Measurements from ENCODE around the gene POU1F1.

The POU1F1 gene

GRCh38 chr3:87309601-87310000 lies 33.2 kb upstream of the POU1F1 start:
- no peak for TF ChIP-seq CTCF (IDR thresholded peaks at IDR 0.05)

DNA sequence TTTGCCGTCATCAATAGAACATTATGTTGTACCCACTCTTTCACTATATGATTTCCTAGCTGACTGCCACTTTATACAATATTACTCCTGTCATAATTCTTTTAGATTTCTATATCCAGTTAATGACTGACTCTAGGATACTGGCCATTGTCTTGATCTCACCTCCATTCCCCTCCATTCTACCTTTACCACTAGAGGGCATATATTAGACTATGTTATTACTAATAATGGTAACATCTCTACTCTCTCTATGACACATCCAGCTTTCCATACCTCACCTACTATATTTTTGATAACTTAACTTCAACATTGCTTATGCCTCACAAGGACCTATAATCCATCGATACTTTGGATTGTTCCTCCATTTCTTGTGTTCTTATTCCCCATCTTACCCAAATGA lies 31.4 kb upstream of the POU1F1 start:
- TF ChIP-seq CTCF (IDR thresholded peaks at IDR 0.05) = peak; percentile 47

DNA sequence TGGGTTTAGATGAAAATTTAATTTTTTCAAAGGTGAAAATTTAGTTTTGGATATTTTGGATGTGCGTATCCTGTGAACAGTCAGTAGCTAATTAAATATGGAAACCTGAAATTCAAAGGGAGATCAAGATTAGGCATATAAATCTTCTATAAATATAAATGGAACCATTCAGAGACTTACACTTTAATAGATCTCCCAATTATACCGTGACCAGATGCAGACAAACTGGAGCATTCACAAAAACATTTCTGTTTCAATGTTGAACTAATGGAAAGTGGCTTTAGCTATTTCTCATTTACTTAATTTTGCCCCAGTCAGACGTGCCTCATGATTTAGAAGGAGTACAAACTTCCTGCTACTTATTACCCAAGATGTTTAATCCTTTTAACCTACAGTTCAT lies 29.1 kb upstream of the POU1F1 start:
- no peak for TF ChIP-seq CTCF (IDR thresholded peaks at IDR 0.05)

GRCh38 chr3:87298111-87298718 lies 21.8 kb upstream of the POU1F1 start:
- peak; percentile 66 for TF ChIP-seq CTCF (IDR thresholded peaks at IDR 0.05)

DNA sequence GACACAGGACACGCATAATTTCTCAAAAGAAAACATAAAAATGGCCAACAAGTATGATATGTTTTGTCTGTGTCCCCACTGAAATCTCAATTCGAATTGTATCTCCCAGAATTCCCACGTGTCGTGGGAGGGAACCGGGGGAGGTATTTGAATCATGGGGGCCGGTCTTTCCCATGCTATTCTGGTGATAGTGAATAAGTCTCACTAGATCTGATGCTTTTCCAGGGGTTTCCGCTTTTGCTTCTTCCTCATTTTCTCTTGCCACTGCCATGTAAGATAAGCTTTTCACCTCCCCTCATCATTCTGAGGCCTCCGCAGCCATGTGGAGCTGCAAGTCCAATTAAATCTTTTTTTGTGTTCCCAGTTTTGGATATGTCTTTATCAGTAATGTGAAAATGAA lies 12.1 kb upstream of the POU1F1 start:
- TF ChIP-seq CTCF (IDR thresholded peaks at IDR 0.05) = no peak

GRCh38 chr3:87287011-87287410 lies 10.6 kb upstream of the POU1F1 start:
- TF ChIP-seq CTCF (IDR thresholded peaks at IDR 0.05) = no peak

- no peak for TF ChIP-seq CTCF (IDR thresholded peaks at IDR 0.05)
Observed at GRCh38 chr3:87272718-87273341, 3.6 kb downstream of the POU1F1 start.

All from LNCAP (cell line).